H1 (cell line): ENCODE measurements around the gene CFAP54. TPM values are rescaled to one million over a fixed set of nuclear protein-coding genes. Genes with fewer than 3 reads are reported as not detected.

Experiments used
- CTCF ChIA-PET: fragments of 300-600 bp; sonication (Branson Sonifier 250); formaldehyde crosslinking; loops from one replicate; lab custom pipeline; 2021; ENCODE audit not compliant: partially characterized antibody; lab: Charles Lee
- POLR2A ChIA-PET: fragments of 300-600 bp; sonication (Branson Sonifier 250); formaldehyde crosslinking; loops from one replicate; lab custom pipeline; 2021; ENCODE audit warnings: inconsistent platforms; ENCODE audit not compliant: partially characterized antibody; lab: Charles Lee
- DNase-seq, 2 experiments: peaks; one replicate each; pipeline versions ENCODE4 v3.0.0 to v3.0.0-alpha.2; 2010 to 2022; ENCODE audit warnings: low spot score in 2 of 2, low read depth in 1 of 2, mixed read lengths in 1 of 2
- FAIRE-seq: peaks from 2 replicates; lab custom pipeline; 2011; peaks lifted over from hg19 to GRCh38; lab: Jason Lieb, UNC
- H2AFZ ChIP-seq: 2 replicates; pipeline ENCODE4 v1.8.1; 2012; ENCODE audit warnings: low read length, inconsistent platforms
- H2AK5ac ChIP-seq: 2 replicates; pipeline ENCODE4 v1.6.1; 2013; ENCODE audit warnings: low read depth, low read length
- H2BK120ac ChIP-seq: replicated peaks from 2 replicates; pipeline ENCODE3; 2013; ENCODE audit warnings: low read depth, low read length, inconsistent platforms
- H2BK12ac ChIP-seq: 2 replicates; pipeline ENCODE4 v1.6.1; 2013; ENCODE audit warnings: low read depth, low read length
- H2BK15ac ChIP-seq: 2 replicates; pipeline ENCODE4 v1.6.1; 2013; ENCODE audit warnings: low read length
- H2BK20ac ChIP-seq: 2 replicates; pipeline ENCODE4 v1.6.1; 2013; ENCODE audit warnings: low read length
- H2BK5ac ChIP-seq: 2 replicates; pipeline ENCODE4 v1.6.1; 2013; ENCODE audit warnings: low read depth, low read length
- H3K14ac ChIP-seq: 2 replicates; pipeline ENCODE4 v1.6.1; 2013; ENCODE audit warnings: inconsistent platforms; ENCODE audit not compliant: insufficient read length
- H3K18ac ChIP-seq: 2 replicates; pipeline ENCODE4 v1.6.1; 2013; ENCODE audit warnings: low read length; ENCODE audit errors: extremely low read depth
- H3K23ac ChIP-seq: 2 replicates; pipeline ENCODE4 v1.6.1; 2013; ENCODE audit warnings: inconsistent platforms; ENCODE audit not compliant: insufficient read length
- H3K23me2 ChIP-seq: 2 replicates; pipeline ENCODE4 v1.6.1; 2013; ENCODE audit warnings: low read depth, low read length
- H3K27ac ChIP-seq: 2 replicates; pipeline ENCODE4 v1.6.1; 2011; ENCODE audit warnings: low read depth, low read length, inconsistent platforms
- H3K27me3 ChIP-seq, 4 experiments: replicated peaks in 1 of 4; 1 replicate in 1 of 4; 2 replicates in 3 of 4; pipeline versions ENCODE4 v1.6.1 to v1.8.1; 2011 to 2013; ENCODE audit warnings: low read length in 3 of 4, mild to moderate bottlenecking in 3 of 4, inconsistent platforms in 2 of 4, mixed read lengths in 2 of 4, moderate library complexity in 1 of 4; ENCODE audit not compliant: control insufficient read depth in 3 of 4, insufficient read depth in 3 of 4; ENCODE audit errors: extremely low read depth in 1 of 4
- H3K36me3 ChIP-seq, 4 experiments: 2 replicates each; pipeline versions ENCODE4 v1.6.1 to v1.8.1; 2011 to 2013; ENCODE audit warnings: mild to moderate bottlenecking in 4 of 4, low read length in 3 of 4, moderate library complexity in 2 of 4, control low read depth in 1 of 4, inconsistent platforms in 1 of 4; ENCODE audit not compliant: insufficient read depth in 4 of 4, control insufficient read depth in 2 of 4
- H3K4ac ChIP-seq: replicated peaks from 2 replicates; pipeline ENCODE3; 2013; ENCODE audit warnings: low read length, low read depth, mixed read lengths, inconsistent platforms; ENCODE audit not compliant: insufficient read length
- H3K4me1 ChIP-seq, 4 experiments: replicated peaks in 1 of 4; 1 replicate in 1 of 4; 2 replicates in 3 of 4; pipeline versions ENCODE4 v1.6.1 to v1.8.1; 2011 to 2013; ENCODE audit warnings: low read length in 3 of 4, inconsistent platforms in 2 of 4, mixed read lengths in 1 of 4; ENCODE audit not compliant: insufficient read depth in 4 of 4, control insufficient read depth in 3 of 4
- H3K4me2 ChIP-seq, 2 experiments: 2 replicates each; pipeline versions ENCODE4 v1.6.1 to v1.8.1; 2011 to 2013; ENCODE audit warnings: low read depth in 2 of 2, low read length in 2 of 2, control low read depth in 1 of 2, inconsistent platforms in 1 of 2, mild to moderate bottlenecking in 1 of 2; ENCODE audit not compliant: insufficient read depth in 1 of 2
- H3K4me3 ChIP-seq, 4 experiments: fragments of 200-600, 300-600 bp in 1 of 4; sonication (generic), shearing (Covaris generic), sonication (Bioruptor Twin) in 1 of 4; 2 replicates each; pipeline versions ENCODE4 v1.5.1 to v1.8.1; 2011 to 2016; ENCODE audit warnings: low read length in 4 of 4, low read depth in 3 of 4, control low read depth in 2 of 4, inconsistent platforms in 2 of 4, mild to moderate bottlenecking in 2 of 4, mixed read lengths in 1 of 4, moderate library complexity in 1 of 4; ENCODE audit not compliant: insufficient read depth in 2 of 4; ENCODE audit errors: extremely low read depth in 1 of 4
- H3K56ac ChIP-seq: replicated peaks from 2 replicates; pipeline ENCODE3; 2013; ENCODE audit warnings: low read depth, mild to moderate bottlenecking, mixed read lengths, low read length, inconsistent platforms; ENCODE audit not compliant: insufficient read length
- H3K79me1 ChIP-seq: 2 replicates; pipeline ENCODE4 v1.6.1; 2013; ENCODE audit warnings: low read depth, low read length, control low read depth
- H3K79me2 ChIP-seq, 2 experiments: 2 replicates each; pipeline versions ENCODE4 v1.6.1 to v1.8.1; 2012 to 2013; ENCODE audit warnings: low read length in 2 of 2, mild to moderate bottlenecking in 2 of 2, inconsistent platforms in 1 of 2; ENCODE audit not compliant: insufficient read depth in 2 of 2, control insufficient read depth in 1 of 2
- H3K9ac ChIP-seq, 4 experiments: replicated peaks in 1 of 4; 1 replicate in 1 of 4; 2 replicates in 3 of 4; pipeline versions ENCODE4 v1.6.1 to v1.8.1; 2011 to 2013; ENCODE audit warnings: low read depth in 3 of 4, low read length in 3 of 4, control low read depth in 2 of 4, mild to moderate bottlenecking in 2 of 4, moderate library complexity in 2 of 4, inconsistent platforms in 1 of 4; ENCODE audit errors: extremely low read depth in 1 of 4
- H3K9me3 ChIP-seq, 2 experiments: 2 replicates each; pipeline versions ENCODE4 v1.6.1 to v1.8.1; 2012 to 2013; ENCODE audit warnings: mild to moderate bottlenecking in 2 of 2, moderate library complexity in 2 of 2, control low read depth in 1 of 2, inconsistent platforms in 1 of 2, low read depth in 1 of 2, low read length in 1 of 2, mixed read lengths in 1 of 2; ENCODE audit not compliant: insufficient read depth in 2 of 2
- H4K20me1 ChIP-seq, 2 experiments: replicated peaks in 1 of 2; 2 replicates each; pipeline versions ENCODE3 to v1.8.1; 2011 to 2013; ENCODE audit warnings: inconsistent platforms in 2 of 2, low read length in 2 of 2, mild to moderate bottlenecking in 1 of 2; ENCODE audit not compliant: insufficient read depth in 2 of 2, control insufficient read depth in 1 of 2
- H4K5ac ChIP-seq: 2 replicates; pipeline ENCODE4 v1.6.1; 2013; ENCODE audit warnings: low read length, low read depth, mixed read lengths, inconsistent platforms; ENCODE audit not compliant: insufficient read length
- H4K8ac ChIP-seq: 2 replicates; pipeline ENCODE4 v1.8.0; 2013; ENCODE audit warnings: mild to moderate bottlenecking, moderate library complexity, low read length, inconsistent platforms; ENCODE audit not compliant: insufficient read depth; ENCODE audit errors: extremely low read depth
- H4K91ac ChIP-seq: replicated peaks from 2 replicates; pipeline ENCODE3; 2013; ENCODE audit warnings: low read length, mixed read lengths, inconsistent platforms; ENCODE audit not compliant: insufficient read length
- FOSL1 ChIP-seq: IDR thresholded peaks from 2 replicates; pipeline ENCODE4 v1.6.1; 2011; ENCODE audit warnings: mild to moderate bottlenecking, low read depth, low read length, moderate library complexity; ENCODE audit not compliant: insufficient read depth
- GTF2F1 ChIP-seq: IDR thresholded peaks from 2 replicates; pipeline ENCODE4 v1.6.1; 2012; ENCODE audit warnings: low read depth, low read length, improper control_type of control experiment, borderline replicate concordance
- HDAC6 ChIP-seq: IDR thresholded peaks from one replicate; pipeline ENCODE4 v1.7.1; 2012; ENCODE audit warnings: low read depth, mild to moderate bottlenecking, inconsistent platforms, low read length, moderate library complexity
- KDM4A ChIP-seq: IDR thresholded peaks from one replicate; pipeline ENCODE4 v1.7.1; 2012; ENCODE audit warnings: low read depth, mild to moderate bottlenecking, moderate library complexity, low read length, inconsistent platforms; ENCODE audit not compliant: severe bottlenecking
- RBBP5 ChIP-seq: IDR thresholded peaks from 2 replicates; pipeline ENCODE4 v1.7.1; 2012; ENCODE audit warnings: low read depth, mild to moderate bottlenecking, inconsistent platforms, low read length, moderate library complexity, borderline replicate concordance
- SAP30 ChIP-seq: fragments of 300-600 bp; sonication (generic); IDR thresholded peaks from 2 replicates; pipeline ENCODE4 v1.7.1; 2012; ENCODE audit warnings: low read length, moderate library complexity, mild to moderate bottlenecking, inconsistent platforms; ENCODE audit not compliant: insufficient read depth, insufficient replicate concordance
- SP1 ChIP-seq: IDR thresholded peaks from 2 replicates; pipeline ENCODE4 v1.6.1; 2011; ENCODE audit warnings: low read depth, low read length
- WGBS, 2 experiments: shearing (Covaris generic) in 1 of 2; methylation state at CpG; one replicate each; pipeline versions ENCODE4 v1.1.6 to v1.1.7; 2013 to 2015; ENCODE audit warnings: low lambda C conversion rate in 2 of 2, mixed read lengths in 2 of 2, inconsistent platforms in 1 of 2, low coverage in 1 of 2, missing lambda C conversion rate in 1 of 2; ENCODE audit not compliant: insufficient replicate concordance in 2 of 2, insufficient coverage in 1 of 2, insufficient read length in 1 of 2; ENCODE audit errors: extremely low coverage in 1 of 2, missing lambda C conversion rate in 1 of 2; 5-methylcytosine and 5-hydroxymethylcytosine counted together
- polyA plus RNA-seq, 7 experiments: library from polyadenylated mRNA; depleted of rRNA in 3 of 7; stranded (reverse) in 5 of 7; unstranded in 2 of 7; fragments of >200 nt in 5 of 7; fragments of 200-250 nt in 2 of 7; gene quantifications; 1 replicate in 5 of 7; 2 replicates in 1 of 7; 4 replicates in 1 of 7; pipeline versions ENCODE4 v1.2.1 to v1.2.3, GENCODE V29; 2011 to 2013; ENCODE audit warnings: missing spikeins in 2 of 7, mixed read lengths in 2 of 7
- total RNA-seq: library from RNA; stranded (reverse); fragmentation: NEBNext Ultra II Directional; extraction: Animal tissue kit (Norgen Biotek cat#: 25700); gene quantifications from 2 replicates; pipeline ENCODE4 v1.2.1, GENCODE V29; 2021

Gene CFAP54
- total and polyA plus RNA-seq, 2 of the 8 experiments (the other 6 are each of a cell fraction or from before 2014, with no cell fraction given): 0.17 to 0.33 TPM

- Histone ChIP-seq H2BK20ac (no peak overlapping the region), H3K18ac (no peak overlapping the region), H3K23ac (no peak overlapping the region), H4K20me1 (no peaks in the 10 kb centered on the region), H3K23me2 (no peaks in the 10 kb centered on the region), H4K8ac (no peak overlapping the region), H2AK5ac (no peak overlapping the region), H3K9ac (no peak overlapping the region), H2BK12ac (no peak overlapping the region), H3K4ac (no peak overlapping the region), H3K56ac (no peak overlapping the region), H2BK120ac (no peak overlapping the region), H2BK5ac (peak overlapping the region; percentile 22; the same call in 1 of the 2 replicates), H4K91ac (no peak overlapping the region), H3K27me3 (no peaks in the 10 kb centered on the region), H3K4me2 (no peak overlapping the region), H3K79me1 (no peaks in the 10 kb centered on the region), H3K4me3 (no peak overlapping the region), H3K4me1 (no peaks in the 10 kb centered on the region), H3K79me2 (no peaks in the 10 kb centered on the region), H3K9me3 (no peaks in the 10 kb centered on the region), H4K5ac (no peak overlapping the region), H3K36me3 (no peaks in the 10 kb centered on the region), H3K27ac (no peak overlapping the region), H2AFZ (no peak overlapping the region), H3K14ac (no peak overlapping the region), H2BK15ac (no peak overlapping the region)
- POLR2A ChIA-PET: no interaction called here
- DNase-seq (no peak), FAIRE-seq (no peak)
- CTCF ChIA-PET: no interaction called here
- 88% methylated on average over 4 of the region's 4 CpGs; no CpG with 5 or more reads in 1 of the 2 experiments for WGBS, 2 experiments
- TF ChIP-seq HDAC6 (no peak), GTF2F1 (no peak), KDM4A (no peak), RBBP5 (no peak), FOSL1 (no peak), SP1 (no peak), SAP30 (no peak)
Observed at GRCh38 chr12:96879301-96879700, 389.9 kb downstream of the CFAP54 start.
